H9 (cell line): ENCODE results near the gene SSUH2. TPM values are rescaled to one million over a fixed set of nuclear protein-coding genes. Genes with fewer than 3 reads are reported as not detected.

ENCODE experiments used
- DNase-seq: peaks from one replicate; pipeline ENCODE4 v3.0.0-alpha.2; 2017
- H2AFZ ChIP-seq: one replicate; pipeline ENCODE4 v1.6.1; 2013; ENCODE audit warnings: mild to moderate bottlenecking, low read length, control low read depth, moderate library complexity
- H2AK5ac ChIP-seq: 2 replicates; pipeline ENCODE4 v1.6.1; 2013; ENCODE audit warnings: low read length, control low read depth, mixed read lengths; ENCODE audit not compliant: insufficient read length
- H2BK120ac ChIP-seq: one replicate; pipeline ENCODE4 v1.6.1; 2013; ENCODE audit warnings: low read depth, mild to moderate bottlenecking, low read length, control low read depth, inconsistent platforms; ENCODE audit not compliant: poor library complexity, severe bottlenecking
- H2BK12ac ChIP-seq: 2 replicates; pipeline ENCODE4 v1.6.1; 2013; ENCODE audit warnings: low read length, control low read depth, mixed read lengths, low read depth; ENCODE audit not compliant: insufficient read length
- H2BK15ac ChIP-seq: 2 replicates; pipeline ENCODE4 v1.6.1; 2013; ENCODE audit warnings: low read depth, low read length, control low read depth
- H2BK20ac ChIP-seq: one replicate; pipeline ENCODE4 v1.6.1; 2013; ENCODE audit warnings: low read depth, mild to moderate bottlenecking, low read length, control low read depth, inconsistent platforms; ENCODE audit not compliant: poor library complexity, severe bottlenecking
- H2BK5ac ChIP-seq: 2 replicates; pipeline ENCODE4 v1.6.1; 2013; ENCODE audit warnings: low read length, control low read depth, mixed read lengths; ENCODE audit not compliant: insufficient read length
- H3K14ac ChIP-seq: 2 replicates; pipeline ENCODE4 v1.6.1; 2013; ENCODE audit warnings: low read length, control low read depth; ENCODE audit not compliant: insufficient read depth
- H3K18ac ChIP-seq: 2 replicates; pipeline ENCODE4 v1.6.1; 2013; ENCODE audit warnings: low read depth, mild to moderate bottlenecking, mixed read lengths, low read length, control low read depth; ENCODE audit not compliant: insufficient read length
- H3K23ac ChIP-seq: 2 replicates; pipeline ENCODE4 v1.6.1; 2013; ENCODE audit warnings: low read length, control low read depth, mixed read lengths, low read depth; ENCODE audit not compliant: insufficient read length
- H3K23me2 ChIP-seq: 2 replicates; pipeline ENCODE4 v1.6.1; 2013; ENCODE audit warnings: low read depth, mild to moderate bottlenecking, mixed read lengths, low read length, control low read depth; ENCODE audit not compliant: insufficient read length, poor library complexity, severe bottlenecking
- H3K27ac ChIP-seq: 2 replicates; pipeline ENCODE4 v1.5.1; 2013; ENCODE audit warnings: low read length, control low read depth, mixed read lengths, low read depth; ENCODE audit not compliant: insufficient read length
- H3K27me3 ChIP-seq: 2 replicates; pipeline ENCODE4 v1.6.1; 2013; ENCODE audit warnings: low read length, control low read depth, inconsistent platforms; ENCODE audit not compliant: insufficient read depth
- H3K4ac ChIP-seq: 2 replicates; pipeline ENCODE4 v1.6.1; 2013; ENCODE audit warnings: low read depth, mild to moderate bottlenecking, control low read depth, inconsistent platforms, low read length, moderate library complexity
- H3K4me1 ChIP-seq: 2 replicates; pipeline ENCODE4 v1.6.1; 2013; ENCODE audit warnings: low read length, control low read depth, inconsistent platforms; ENCODE audit not compliant: insufficient read depth
- H3K4me2 ChIP-seq: 2 replicates; pipeline ENCODE4 v1.6.1; 2013; ENCODE audit warnings: low read length, control low read depth, mixed read lengths; ENCODE audit not compliant: insufficient read length, insufficient read depth
- H3K56ac ChIP-seq: 2 replicates; pipeline ENCODE4 v1.6.1; 2013; ENCODE audit warnings: low read depth, mild to moderate bottlenecking, mixed read lengths, low read length, control low read depth; ENCODE audit not compliant: insufficient read length
- H3K79me1 ChIP-seq: 2 replicates; pipeline ENCODE4 v1.6.1; 2013; ENCODE audit warnings: low read depth, mild to moderate bottlenecking, moderate library complexity, low read length, control low read depth, inconsistent platforms; ENCODE audit not compliant: insufficient read depth, poor library complexity, severe bottlenecking
- H3K79me2 ChIP-seq: 2 replicates; pipeline ENCODE4 v1.6.1; 2013; ENCODE audit warnings: low read length, control low read depth, inconsistent platforms; ENCODE audit not compliant: insufficient read depth
- H3K9ac ChIP-seq: 2 replicates; pipeline ENCODE4 v1.6.1; 2013; ENCODE audit warnings: low read length, control low read depth, mixed read lengths; ENCODE audit not compliant: insufficient read length; ENCODE audit errors: extremely low read depth
- H3K9me3 ChIP-seq: one replicate; pipeline ENCODE4 v1.6.1; 2013; ENCODE audit warnings: low read depth, low read length, inconsistent platforms; ENCODE audit not compliant: control insufficient read depth
- H3T11ph ChIP-seq: one replicate; pipeline ENCODE4 v1.6.1; 2013; ENCODE audit warnings: mild to moderate bottlenecking, low read length, control low read depth, inconsistent platforms
- H4K20me1 ChIP-seq: one replicate; pipeline ENCODE4 v1.6.1; 2013; ENCODE audit not compliant: control insufficient read depth, insufficient read length, insufficient read depth
- H4K5ac ChIP-seq: 2 replicates; pipeline ENCODE4 v1.6.1; 2013; ENCODE audit warnings: low read depth, mild to moderate bottlenecking, mixed read lengths, low read length, control low read depth; ENCODE audit not compliant: insufficient read length
- H4K8ac ChIP-seq: replicated peaks from 2 replicates; pipeline ENCODE4 v1.6.1; 2013; ENCODE audit warnings: low read length, control low read depth, mixed read lengths, low read depth; ENCODE audit not compliant: insufficient read length
- H4K91ac ChIP-seq: 2 replicates; pipeline ENCODE4 v1.6.1; 2013; ENCODE audit warnings: low read depth, mild to moderate bottlenecking, moderate library complexity, mixed read lengths, low read length, control low read depth; ENCODE audit not compliant: insufficient read length
- H3K27ac Mint-ChIP-seq, 3 experiments: 2 replicates in 2 of 3; 3 replicates in 1 of 3; pipeline ENCODE4 v1.8.0; 2020 to 2021; ENCODE audit warnings: mixed read lengths in 3 of 3, mild to moderate bottlenecking in 1 of 3, moderate library complexity in 1 of 3
- H3K27me3 Mint-ChIP-seq: 2 replicates; pipeline ENCODE4 v1.8.0; 2021; ENCODE audit warnings: low read depth, mild to moderate bottlenecking, moderate library complexity, mixed read lengths
- H3K36me3 Mint-ChIP-seq, 3 experiments: 2 replicates in 2 of 3; 3 replicates in 1 of 3; pipeline ENCODE4 v1.8.0; 2020 to 2021; ENCODE audit warnings: low read depth in 3 of 3, mixed read lengths in 3 of 3; ENCODE audit not compliant: insufficient read depth in 1 of 3
- H3K4me1 Mint-ChIP-seq, 2 experiments: 2 replicates each; pipeline ENCODE4 v1.8.0; 2020; ENCODE audit warnings: mixed read lengths in 2 of 2
- H3K4me3 Mint-ChIP-seq, 2 experiments: 2 replicates in 1 of 2; 3 replicates in 1 of 2; pipeline ENCODE4 v1.8.0; 2020 to 2021; ENCODE audit warnings: mild to moderate bottlenecking in 2 of 2, mixed read lengths in 2 of 2, moderate library complexity in 1 of 2
- H3K9me3 Mint-ChIP-seq, 2 experiments: 2 replicates in 1 of 2; 3 replicates in 1 of 2; pipeline ENCODE4 v1.8.0; 2020; ENCODE audit warnings: mild to moderate bottlenecking in 2 of 2, mixed read lengths in 2 of 2, moderate library complexity in 1 of 2
- WGBS: extraction: QIAGEN DNeasy Blood & Tissue Kit; methylation state at CpG from one replicate; pipeline ENCODE4 v1.1.7; 2013; ENCODE audit warnings: missing lambda C conversion rate, low lambda C conversion rate, mixed read lengths; ENCODE audit not compliant: insufficient read length; ENCODE audit errors: extremely low coverage; 5-methylcytosine and 5-hydroxymethylcytosine counted together
- total RNA-seq: library from RNA; stranded (reverse); gene quantifications from 2 replicates; pipeline ENCODE4 v1.2.1, GENCODE V29; 2021
- TF ChIP-seq, protein P1 (sequence below): fragments of 200-600 bp; sonication (generic); conservative IDR thresholded peaks from 3 replicates; pipeline ENCODE4 v1.8.0; 2021; ENCODE audit warnings: antibody characterized with exemption, mild to moderate bottlenecking

Gene SSUH2
- total RNA-seq, 1 experiment from 2014 or later: 0.61 TPM

DNA sequence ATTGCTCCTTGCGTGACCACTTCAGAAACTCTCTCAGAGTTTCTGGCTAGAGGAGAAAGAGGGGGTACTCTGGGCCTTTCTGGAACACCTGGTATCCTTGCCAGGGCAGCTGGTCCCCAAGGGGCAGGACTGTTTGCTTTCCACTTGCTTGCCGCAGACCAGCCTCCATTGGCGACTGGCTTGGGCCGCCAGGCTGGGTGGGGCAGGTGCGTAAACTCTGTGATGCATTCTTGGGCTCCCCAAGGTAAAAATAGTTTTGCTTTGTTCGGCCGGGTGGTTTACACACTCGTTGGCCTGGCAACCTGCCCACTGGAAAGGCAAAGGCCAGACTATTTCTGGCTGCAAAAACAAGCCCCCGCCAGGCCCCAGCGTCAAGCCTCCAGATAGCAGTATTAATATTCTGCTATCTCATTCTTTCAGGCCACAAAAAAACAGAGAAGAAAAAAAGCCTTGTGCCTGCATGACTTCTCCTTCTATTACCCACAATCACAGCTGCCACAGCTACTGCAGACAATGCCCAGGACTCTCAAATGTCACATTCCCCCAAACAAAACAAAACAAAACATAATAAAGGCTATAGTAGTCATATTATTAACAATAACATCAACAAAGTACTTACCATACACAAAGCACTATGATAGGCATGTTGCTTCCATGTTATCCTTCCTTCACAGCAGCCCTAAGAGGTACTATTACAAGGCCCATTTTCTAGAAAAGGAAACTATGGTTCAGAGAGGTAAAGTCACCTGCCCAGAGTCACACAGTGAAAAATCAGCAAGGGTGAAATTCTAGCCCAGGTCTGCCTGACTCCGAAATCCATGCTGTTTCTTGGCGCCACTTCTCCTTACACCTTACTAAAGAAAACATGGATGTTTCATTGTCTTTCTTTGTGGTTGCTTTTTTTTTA, 14.0 kb upstream of the SSUH2 start:
- Mint-ChIP-seq H3K9me3 (peaks cover 7 to 9% of the 10 kb centered on the region in 2 experiments; a peak in 4 of 5 replicates), H3K36me3 (0 out of 7 replicates have a peak, but pooled peaks cover 0 to 5% (median 0%) of the 10 kb centered on the region in 3 experiments), H3K4me1 (peaks cover 8 to 10% of the 10 kb centered on the region in 2 experiments), H3K27ac (no peak overlapping the region; a peak in 1 of 7 replicates), H3K27me3 (peaks cover 27% of the 10 kb centered on the region), H3K4me3 (no peak overlapping the region)
- H3K79me1 ChIP-seq: no peaks in the 10 kb centered on the region
- no peak overlapping the region for H2AK5ac ChIP-seq
- no peaks in the 10 kb centered on the region for H3K9me3 ChIP-seq
- H3K18ac ChIP-seq: no peak overlapping the region
- TF ChIP-seq, protein P1, sequence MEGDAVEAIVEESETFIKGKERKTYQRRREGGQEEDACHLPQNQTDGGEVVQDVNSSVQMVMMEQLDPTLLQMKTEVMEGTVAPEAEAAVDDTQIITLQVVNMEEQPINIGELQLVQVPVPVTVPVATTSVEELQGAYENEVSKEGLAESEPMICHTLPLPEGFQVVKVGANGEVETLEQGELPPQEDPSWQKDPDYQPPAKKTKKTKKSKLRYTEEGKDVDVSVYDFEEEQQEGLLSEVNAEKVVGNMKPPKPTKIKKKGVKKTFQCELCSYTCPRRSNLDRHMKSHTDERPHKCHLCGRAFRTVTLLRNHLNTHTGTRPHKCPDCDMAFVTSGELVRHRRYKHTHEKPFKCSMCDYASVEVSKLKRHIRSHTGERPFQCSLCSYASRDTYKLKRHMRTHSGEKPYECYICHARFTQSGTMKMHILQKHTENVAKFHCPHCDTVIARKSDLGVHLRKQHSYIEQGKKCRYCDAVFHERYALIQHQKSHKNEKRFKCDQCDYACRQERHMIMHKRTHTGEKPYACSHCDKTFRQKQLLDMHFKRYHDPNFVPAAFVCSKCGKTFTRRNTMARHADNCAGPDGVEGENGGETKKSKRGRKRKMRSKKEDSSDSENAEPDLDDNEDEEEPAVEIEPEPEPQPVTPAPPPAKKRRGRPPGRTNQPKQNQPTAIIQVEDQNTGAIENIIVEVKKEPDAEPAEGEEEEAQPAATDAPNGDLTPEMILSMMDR: no peak
- H3K4ac ChIP-seq: no peak overlapping the region
- H4K91ac ChIP-seq: no peak overlapping the region
- H3K4me2 ChIP-seq: no peak overlapping the region
- no peak overlapping the region for H2BK20ac ChIP-seq
- no peak overlapping the region for H4K5ac ChIP-seq
- H2BK12ac ChIP-seq: no peak overlapping the region
- H3K27ac ChIP-seq: no peak overlapping the region
- no peak overlapping the region for H3K56ac ChIP-seq
- H3K9ac ChIP-seq: no peak overlapping the region
- no peaks in the 10 kb centered on the region for H3K79me2 ChIP-seq
- no peak overlapping the region for H3K23ac ChIP-seq
- H3T11ph ChIP-seq: no peak overlapping the region
- H3K23me2 ChIP-seq: no peaks in the 10 kb centered on the region
- no peaks in the 10 kb centered on the region for H4K20me1 ChIP-seq
- H2AFZ ChIP-seq: no peak overlapping the region
- DNase-seq: no peak
- H2BK15ac ChIP-seq: no peak overlapping the region
- no peaks in the 10 kb centered on the region for H3K27me3 ChIP-seq
- H3K14ac ChIP-seq: no peak overlapping the region
- H2BK120ac ChIP-seq: no peak overlapping the region
- WGBS: no CpG with 5 or more reads among the region's 12 CpGs
- 0 out of 2 replicates have a peak, but pooled peaks cover 3% of the 10 kb centered on the region for H3K4me1 ChIP-seq
- no peak overlapping the region for H4K8ac ChIP-seq
- no peak overlapping the region for H2BK5ac ChIP-seq
